Measurements from ENCODE around the gene ARPP19. TPM values are rescaled to one million over a fixed set of nuclear protein-coding genes. Genes with fewer than 3 reads are reported as not detected.
A peak's percentile ranks its signal among the peaks of the same experiment; 100 is the strongest.
"Not testable (repeated sequence)": the region's sequence is repeated elsewhere in the genome, so short reads cannot be mapped to it uniquely, and the experiment has no call there.

Gene ARPP19
- total RNA-seq, 1 experiment from 2014 or later: 184 TPM

DNA sequence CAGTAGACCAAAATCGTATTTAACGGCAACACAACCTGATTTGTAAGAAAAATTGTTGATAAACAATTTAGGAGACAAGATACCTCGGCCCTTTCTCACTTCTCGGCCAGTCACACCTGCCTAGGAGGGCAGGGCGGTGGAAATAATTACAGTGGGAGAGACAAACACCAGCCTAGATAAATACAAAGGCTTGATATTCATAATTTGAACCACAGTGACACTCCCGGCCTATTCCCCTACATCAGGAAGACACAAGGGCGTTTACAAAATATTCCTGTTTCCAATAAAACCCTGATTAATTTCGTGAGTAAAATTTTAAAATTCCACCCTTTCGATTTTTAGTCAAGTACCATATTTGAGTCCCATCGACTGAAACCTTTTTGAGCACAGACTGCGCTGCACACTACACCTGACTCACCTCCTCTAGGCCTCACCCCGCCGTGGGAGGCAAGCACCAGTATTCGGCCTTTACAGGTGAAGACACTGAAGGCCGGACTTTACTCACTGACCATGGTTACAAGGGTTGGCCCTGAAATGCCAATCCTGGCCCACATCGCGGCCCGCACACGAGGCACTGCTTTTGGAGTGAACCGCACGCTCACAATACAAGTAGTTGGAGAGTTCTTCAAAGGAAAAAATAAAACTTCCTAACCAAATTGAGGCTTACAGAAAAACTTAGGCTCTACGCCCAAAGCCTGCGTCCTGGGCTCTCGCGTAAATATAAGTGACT, 794 bp downstream of the ARPP19 start:
- peak overlapping the region; percentile 85 for H3K27ac Mint-ChIP-seq (ENCODE audit: unreplicated experiment)
- POLR2A ChIA-PET: no interaction called here
- H3K36me3 Mint-ChIP-seq (ENCODE audit: insufficient read depth, unreplicated experiment): peaks cover 8% of the 10 kb centered on the region
- CTCF ChIA-PET: interaction anchor here (0.6 kb wide), 1 partner anchor 152 kb away, joined by 7 read pairs; no protein-coding TSS in a partner anchor
- no peaks in the 10 kb centered on the region for H3K27me3 Mint-ChIP-seq (ENCODE audit: insufficient read depth, unreplicated experiment)
- Histone ChIP-seq H3K36me3 (ENCODE audit: control insufficient read depth, insufficient read depth, low read length) (no peaks in the 10 kb centered on the region), H3K9me3 (no peaks in the 10 kb centered on the region), H3K4me1 (no peaks in the 10 kb centered on the region; the same call in 1 of the 2 replicates), H3K27me3 (replicated peaks; ENCODE audit: control insufficient read depth, insufficient read depth, low read length) (no peaks in the 10 kb centered on the region), H3K4me3 (ENCODE audit: low read depth, low read length) (peak overlapping the region; percentile 56)
- intact Hi-C loops (cut with micrococcal nuclease; ENCODE audit: unreplicated experiment): loop anchor here (1.0 to 5.0 kb wide), 4 partner anchors 39 to 311 kb away; no protein-coding TSS in a partner anchor
- H3K4me3 Mint-ChIP-seq (ENCODE audit: unreplicated experiment): peak overlapping the region; percentile 77
- peaks cover 7% of the 10 kb centered on the region for H3K4me1 Mint-ChIP-seq (ENCODE audit: low read depth, unreplicated experiment)
- no peaks in the 10 kb centered on the region for H3K9me3 Mint-ChIP-seq (ENCODE audit: unreplicated experiment)
- TF ChIP-seq, protein P1, sequence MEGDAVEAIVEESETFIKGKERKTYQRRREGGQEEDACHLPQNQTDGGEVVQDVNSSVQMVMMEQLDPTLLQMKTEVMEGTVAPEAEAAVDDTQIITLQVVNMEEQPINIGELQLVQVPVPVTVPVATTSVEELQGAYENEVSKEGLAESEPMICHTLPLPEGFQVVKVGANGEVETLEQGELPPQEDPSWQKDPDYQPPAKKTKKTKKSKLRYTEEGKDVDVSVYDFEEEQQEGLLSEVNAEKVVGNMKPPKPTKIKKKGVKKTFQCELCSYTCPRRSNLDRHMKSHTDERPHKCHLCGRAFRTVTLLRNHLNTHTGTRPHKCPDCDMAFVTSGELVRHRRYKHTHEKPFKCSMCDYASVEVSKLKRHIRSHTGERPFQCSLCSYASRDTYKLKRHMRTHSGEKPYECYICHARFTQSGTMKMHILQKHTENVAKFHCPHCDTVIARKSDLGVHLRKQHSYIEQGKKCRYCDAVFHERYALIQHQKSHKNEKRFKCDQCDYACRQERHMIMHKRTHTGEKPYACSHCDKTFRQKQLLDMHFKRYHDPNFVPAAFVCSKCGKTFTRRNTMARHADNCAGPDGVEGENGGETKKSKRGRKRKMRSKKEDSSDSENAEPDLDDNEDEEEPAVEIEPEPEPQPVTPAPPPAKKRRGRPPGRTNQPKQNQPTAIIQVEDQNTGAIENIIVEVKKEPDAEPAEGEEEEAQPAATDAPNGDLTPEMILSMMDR (IDR thresholded peaks at IDR 0.05; ENCODE audit: insufficient read depth in 1 of 2, low read depth in 1 of 2, low read length in 1 of 2, severe bottlenecking in 1 of 2, unreplicated experiment in 1 of 2): no peak
- peak; percentile 61 to 65 for DNase-seq
- BruUV-seq (replicated peaks): TSS peak; percentile 37

DNA sequence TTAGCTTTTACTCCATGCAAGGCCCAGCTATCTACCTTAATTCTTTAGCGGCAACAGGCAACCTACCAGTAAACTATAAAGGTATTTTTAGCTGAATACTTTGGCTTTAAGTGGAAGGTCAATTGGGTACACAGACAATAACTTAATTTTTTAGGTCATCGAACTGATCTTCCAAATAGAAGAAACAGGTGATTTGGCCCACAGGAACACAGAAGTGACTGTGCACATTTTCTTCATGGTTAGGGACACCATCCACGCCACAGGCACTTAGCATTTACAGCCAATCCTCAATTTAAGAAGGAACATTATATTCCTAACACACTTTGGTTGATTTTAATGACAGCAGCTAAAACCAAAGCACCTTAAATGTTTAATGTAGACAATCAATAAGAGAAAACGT, 1.9 kb downstream of the ARPP19 start:
- Mint-ChIP-seq H3K4me1 (ENCODE audit: low read depth, unreplicated experiment) (peaks cover 7% of the 10 kb centered on the region), H3K4me3 (ENCODE audit: unreplicated experiment) (peak overlapping the region; percentile 77), H3K27ac (ENCODE audit: unreplicated experiment) (no peak overlapping the region), H3K36me3 (ENCODE audit: insufficient read depth, unreplicated experiment) (peaks cover 15% of the 10 kb centered on the region), H3K27me3 (ENCODE audit: insufficient read depth, unreplicated experiment) (no peaks in the 10 kb centered on the region), H3K9me3 (ENCODE audit: unreplicated experiment) (no peaks in the 10 kb centered on the region)
- Histone ChIP-seq H3K36me3 (ENCODE audit: control insufficient read depth, insufficient read depth, low read length) (no peaks in the 10 kb centered on the region), H3K4me3 (ENCODE audit: low read depth, low read length) (peak overlapping the region; percentile 56), H3K4me1 (no peaks in the 10 kb centered on the region; the same call in 1 of the 2 replicates), H3K27me3 (replicated peaks; ENCODE audit: control insufficient read depth, insufficient read depth, low read length) (no peaks in the 10 kb centered on the region), H3K9me3 (no peaks in the 10 kb centered on the region)
- ChIA-PET CTCF (no interaction called here), POLR2A (interaction anchor here (0.6 kb wide), 1 partner anchor 13 kb away, joined by 3 read pairs; no protein-coding TSS in a partner anchor)
- no TSS peak for BruUV-seq (replicated peaks)
- TF ChIP-seq, protein P1 (IDR thresholded peaks at IDR 0.05; ENCODE audit: insufficient read depth in 1 of 2, low read depth in 1 of 2, low read length in 1 of 2, severe bottlenecking in 1 of 2, unreplicated experiment in 1 of 2): no peak
- DNase-seq: no peak
- intact Hi-C loops (cut with micrococcal nuclease; ENCODE audit: unreplicated experiment): loop anchor here (5.0 kb wide), 1 partner anchor 235 kb away; no protein-coding TSS in a partner anchor

DNA sequence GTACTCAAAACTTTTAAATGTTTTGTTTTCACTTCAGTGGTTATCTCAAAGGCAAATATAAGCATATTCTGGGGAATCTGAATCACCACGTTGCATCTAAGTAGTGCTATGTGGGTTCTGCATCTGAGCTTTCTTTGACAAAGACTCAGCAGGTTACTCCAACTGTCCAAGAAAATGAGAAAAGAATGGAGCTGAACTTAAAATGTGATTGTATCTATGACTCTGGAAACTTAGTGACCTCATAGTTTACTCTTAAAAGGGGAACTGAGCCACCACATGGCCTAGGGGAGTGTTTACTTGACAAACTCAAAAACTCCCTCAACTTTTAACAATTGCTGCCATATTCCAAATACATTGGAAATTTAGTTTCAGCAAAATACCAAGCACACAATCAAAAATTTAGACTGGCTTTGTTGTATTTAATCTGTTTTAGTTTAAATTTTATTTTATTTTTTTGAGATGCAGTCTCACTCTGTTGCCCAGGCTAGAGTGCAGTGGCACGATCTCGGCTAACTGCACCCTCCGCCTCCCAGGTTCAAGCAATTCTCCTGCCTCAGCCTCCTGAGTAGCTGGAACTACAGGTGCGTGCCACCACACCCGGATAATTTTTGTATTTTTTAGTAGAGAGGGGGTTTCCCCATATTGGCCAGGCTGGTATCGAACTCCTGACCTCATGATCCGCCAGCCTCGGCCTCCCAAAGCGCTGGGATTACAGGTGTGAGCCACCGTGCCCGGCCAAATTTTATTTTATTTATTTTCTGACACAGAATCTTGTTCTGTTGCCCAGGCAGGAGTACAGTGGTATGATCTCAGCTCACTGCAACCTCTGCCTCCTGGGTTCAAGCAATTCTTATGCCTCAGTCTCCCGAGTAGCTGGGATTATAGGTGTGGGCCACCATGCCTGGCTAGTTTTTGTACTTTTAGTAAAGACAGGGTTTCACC, 3.1 kb downstream of the ARPP19 start:
- H3K36me3 ChIP-seq (ENCODE audit: control insufficient read depth, insufficient read depth, low read length); H3K4me3 Mint-ChIP-seq (ENCODE audit: unreplicated experiment); H3K27ac Mint-ChIP-seq (ENCODE audit: unreplicated experiment); H3K27me3 ChIP-seq (replicated peaks; ENCODE audit: control insufficient read depth, insufficient read depth, low read length); H3K4me1 ChIP-seq; H3K4me3 ChIP-seq (ENCODE audit: low read depth, low read length); H3K9me3 ChIP-seq; H3K27me3 Mint-ChIP-seq (ENCODE audit: insufficient read depth, unreplicated experiment); H3K9me3 Mint-ChIP-seq (ENCODE audit: unreplicated experiment); BruUV-seq (replicated peaks); DNase-seq: not testable (repeated sequence)
- intact Hi-C loops (cut with micrococcal nuclease; ENCODE audit: unreplicated experiment): loop anchor here (5.0 kb wide), 1 partner anchor 233 kb away; no protein-coding TSS in a partner anchor
- H3K4me1 Mint-ChIP-seq (ENCODE audit: low read depth, unreplicated experiment): peaks cover 13% of the 10 kb centered on the region
- CTCF ChIA-PET: interaction anchor here (0.6 kb wide), 1 partner anchor 90 kb away, joined by 4 read pairs; no protein-coding TSS in a partner anchor
- peaks cover 15% of the 10 kb centered on the region for H3K36me3 Mint-ChIP-seq (ENCODE audit: insufficient read depth, unreplicated experiment)
- POLR2A ChIA-PET: interaction anchor here (0.6 kb wide), 1 partner anchor 1028 kb away, joined by 3 read pairs; no protein-coding TSS in a partner anchor

Data from Caco-2 (cell line).